GM21576 (cell line): ENCODE measurements around the gene MAGED1.
A peak's percentile ranks its signal among the peaks of the same experiment; 100 is the strongest.
"Not testable (repeated sequence)": the region's sequence is repeated elsewhere in the genome, so short reads cannot be mapped to it uniquely, and the experiment has no call there.

Experiments
- ATAC-seq: cut with Tn5 transposase; IDR thresholded peaks from one replicate; pipeline ENCODE4 v1.9.1; 2021; ENCODE audit warnings: mild to moderate bottlenecking, moderate library complexity; ENCODE audit not compliant: unreplicated experiment

MAGED1 gene

DNA sequence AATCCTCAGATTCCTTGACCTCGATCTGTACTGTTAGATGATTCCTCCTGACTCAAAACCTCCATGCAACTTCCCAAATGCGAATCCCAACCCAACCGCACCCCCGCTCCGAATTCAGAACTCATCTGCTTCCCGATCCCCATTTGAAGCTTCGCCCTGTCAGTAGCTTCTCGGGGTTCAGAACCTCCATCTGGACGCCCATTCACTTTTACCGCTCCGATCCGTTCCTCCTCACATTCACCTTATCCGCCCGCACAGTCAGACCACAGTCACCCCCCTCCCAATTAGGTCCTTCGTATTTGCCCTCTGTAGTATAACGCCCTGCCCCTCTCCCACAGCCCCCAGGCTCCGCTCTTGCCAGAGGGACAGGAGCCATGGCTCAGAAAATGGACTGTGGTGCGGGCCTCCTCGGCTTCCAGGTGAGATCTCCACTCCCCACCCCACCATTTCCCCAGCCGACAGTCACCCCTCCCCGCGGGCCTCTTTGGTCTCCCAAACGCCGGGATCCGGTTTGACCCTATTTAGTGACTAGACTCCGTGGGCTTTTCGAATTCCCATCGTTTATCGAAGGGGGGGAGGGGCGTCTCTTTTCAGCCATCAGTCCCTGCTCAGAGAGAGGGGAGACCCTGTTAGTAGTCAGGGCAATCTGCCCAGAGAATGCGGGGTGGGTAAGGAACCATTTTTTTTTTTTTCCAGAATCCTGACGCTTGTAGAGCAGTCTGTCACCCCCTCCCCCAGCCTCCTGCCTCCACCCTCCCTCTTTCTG, 691 bp downstream of the MAGED1 start:
- ATAC-seq, result no peak

DNA sequence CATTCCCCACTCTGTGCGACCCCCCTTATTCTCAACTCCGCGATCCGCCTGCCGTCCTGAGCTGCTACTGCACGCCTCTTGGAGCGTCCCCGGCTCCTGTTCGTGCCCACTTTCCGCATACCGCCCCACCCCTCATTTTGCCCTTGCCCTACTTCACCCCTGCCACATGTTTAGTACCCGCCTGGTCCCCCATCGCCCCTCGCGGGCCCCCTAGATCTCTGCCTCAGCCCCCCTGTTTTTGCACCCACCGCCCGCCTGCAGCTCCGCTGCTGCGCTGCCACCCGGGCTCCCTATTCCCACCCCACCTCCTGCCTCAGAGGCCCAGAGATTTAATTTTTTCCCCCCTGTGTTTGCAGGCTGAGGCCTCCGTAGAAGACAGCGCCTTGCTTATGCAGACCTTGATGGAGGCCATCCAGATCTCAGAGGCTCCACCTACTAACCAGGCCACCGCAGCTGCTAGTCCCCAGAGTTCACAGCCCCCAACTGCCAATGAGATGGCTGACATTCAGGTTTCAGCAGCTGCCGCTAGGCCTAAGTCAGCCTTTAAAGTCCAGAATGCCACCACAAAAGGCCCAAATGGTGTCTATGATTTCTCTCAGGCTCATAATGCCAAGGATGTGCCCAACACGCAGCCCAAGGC, 1.4 kb downstream of the MAGED1 start:
- peak; percentile 50 for ATAC-seq

DNA sequence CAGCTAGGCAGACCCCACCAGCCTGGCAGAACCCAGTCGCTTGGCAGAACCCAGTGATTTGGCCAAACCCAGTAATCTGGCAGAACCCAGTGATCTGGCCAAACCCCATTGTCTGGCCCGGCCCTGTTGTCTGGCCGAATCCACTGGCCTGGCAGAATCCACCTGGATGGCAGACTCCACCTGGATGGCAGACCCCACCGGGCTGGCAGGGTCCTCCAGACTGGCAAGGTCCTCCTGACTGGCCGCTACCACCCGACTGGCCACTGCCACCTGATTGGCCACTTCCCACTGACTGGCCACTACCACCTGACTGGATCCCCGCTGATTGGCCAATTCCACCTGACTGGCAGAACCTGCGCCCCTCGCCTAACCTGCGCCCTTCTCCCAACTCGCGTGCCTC, 3.2 kb downstream of the MAGED1 start:
- no peak for ATAC-seq

DNA sequence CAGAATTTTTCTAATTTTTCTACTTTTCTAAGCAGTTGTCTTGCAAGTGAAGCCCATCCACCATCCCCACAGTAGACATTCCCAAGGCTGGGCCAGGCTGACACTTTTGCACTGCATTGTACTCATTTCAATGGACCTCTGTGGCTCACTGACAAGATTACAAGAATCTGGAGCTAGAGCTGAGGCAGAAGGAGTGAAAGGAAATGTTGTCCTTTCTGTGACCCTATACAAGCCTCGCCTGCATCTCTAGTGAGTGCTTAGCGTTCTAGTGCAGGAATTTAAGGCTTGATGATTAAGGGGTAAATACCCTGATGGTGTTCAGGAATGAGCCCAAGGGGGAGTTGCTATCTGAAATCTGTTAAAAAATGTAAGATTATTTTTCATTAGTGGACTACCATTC, 6.3 kb downstream of the MAGED1 start:
- ATAC-seq, result no peak

DNA sequence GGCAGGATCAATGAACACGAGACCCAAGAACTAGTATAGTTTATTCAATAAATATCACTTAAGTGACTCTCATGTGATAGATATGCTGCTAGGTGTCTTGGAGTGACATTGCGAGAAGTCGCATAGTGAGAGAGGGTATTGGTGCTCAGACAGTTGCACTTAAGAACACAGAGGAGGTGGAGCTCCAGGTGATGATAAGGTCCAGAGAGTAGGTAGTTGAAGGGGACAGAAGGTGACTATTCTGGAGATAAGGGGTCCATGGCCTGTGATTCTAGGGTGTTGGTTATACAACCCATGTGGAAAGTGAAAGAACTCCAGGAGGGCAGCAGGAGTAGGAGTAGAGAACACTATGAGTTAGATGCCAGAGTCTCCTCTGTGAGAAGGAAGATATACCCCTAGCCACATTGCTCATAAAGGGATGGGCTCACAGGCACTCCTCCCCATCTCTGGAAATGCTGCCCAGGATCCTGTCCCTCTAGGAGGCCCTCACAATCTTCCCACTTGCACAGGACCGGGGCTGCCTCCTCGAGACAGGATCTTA, 9.2 kb downstream of the MAGED1 start:
- no peak for ATAC-seq

DNA sequence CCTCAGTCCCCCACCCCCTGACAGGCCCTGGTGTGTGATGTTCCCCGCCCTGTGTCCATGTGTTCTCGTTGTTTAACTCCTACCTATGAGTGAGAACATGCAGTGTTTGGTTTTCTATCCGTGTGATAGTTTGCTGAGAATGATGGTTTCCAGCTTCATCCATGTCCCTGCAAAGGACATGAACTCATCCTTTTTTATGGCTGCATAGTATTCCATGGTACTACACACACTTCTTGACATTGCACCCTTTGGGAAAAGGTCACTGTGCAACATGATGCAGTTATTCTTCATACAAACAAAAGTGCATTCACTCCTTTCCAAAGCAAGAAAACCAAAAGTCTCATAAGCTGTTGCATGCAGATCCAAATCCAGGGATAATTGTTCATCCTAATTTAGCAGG, 11.7 kb downstream of the MAGED1 start:
- not testable (repeated sequence) for ATAC-seq

DNA sequence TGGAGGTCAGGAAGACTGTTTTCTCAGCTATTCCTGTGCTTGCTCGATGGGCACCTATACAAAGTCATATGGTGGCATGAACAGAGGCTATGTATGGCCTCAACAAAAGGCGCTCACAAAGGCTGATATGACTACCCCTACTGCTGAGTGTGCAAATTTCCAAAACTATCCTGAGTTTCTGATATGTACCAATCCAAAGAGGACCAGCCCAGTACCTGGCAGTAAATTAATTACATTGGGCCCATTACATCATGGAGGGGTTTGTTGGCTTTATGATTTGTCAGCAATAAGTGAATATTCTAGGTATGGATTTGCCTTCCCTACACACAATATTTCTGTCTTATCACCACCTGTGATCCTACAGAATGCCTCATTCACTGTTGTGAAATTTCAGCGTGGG, 12.3 kb downstream of the MAGED1 start:
- ATAC-seq, result no peak

DNA sequence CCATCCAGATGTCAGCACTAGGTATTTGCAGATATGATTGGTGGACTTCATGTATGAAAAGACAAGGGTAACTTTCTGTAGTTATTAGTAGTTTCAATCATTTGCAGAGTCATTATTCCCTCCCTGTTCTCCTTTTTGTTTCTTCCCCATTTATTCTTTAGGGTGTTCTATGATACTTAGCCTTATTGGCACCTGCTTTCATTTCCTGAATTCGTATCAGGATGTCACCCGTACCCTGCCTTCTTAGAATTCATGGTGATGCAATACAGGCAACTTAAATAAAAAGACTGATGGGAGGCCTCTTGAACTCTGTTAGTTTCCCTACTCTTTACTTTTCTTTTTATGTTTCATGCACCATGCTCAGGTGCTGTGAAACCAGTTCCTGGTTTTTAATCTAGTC, 24.2 kb downstream of the MAGED1 start:
- no peak for ATAC-seq

DNA sequence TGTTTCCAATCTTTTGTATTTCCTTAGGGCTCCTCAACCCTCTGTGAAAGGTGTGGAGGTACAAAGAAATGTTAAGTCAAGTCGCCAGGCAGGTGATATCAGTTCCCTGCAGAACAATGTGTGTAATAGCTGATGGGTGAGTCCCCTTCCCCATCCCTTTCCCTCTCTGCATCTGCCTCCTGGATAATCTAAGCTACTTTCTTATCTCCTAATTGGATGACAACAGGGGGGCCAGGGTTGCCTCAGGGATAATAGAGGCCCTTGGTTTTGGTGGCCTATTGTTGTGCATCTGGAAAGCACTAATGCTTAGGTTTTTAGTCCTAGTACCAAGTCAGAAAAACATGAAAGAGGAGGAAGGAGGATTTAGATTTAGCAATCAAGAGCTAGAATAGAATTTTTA, 29.1 kb downstream of the MAGED1 start:
- no peak for ATAC-seq

DNA sequence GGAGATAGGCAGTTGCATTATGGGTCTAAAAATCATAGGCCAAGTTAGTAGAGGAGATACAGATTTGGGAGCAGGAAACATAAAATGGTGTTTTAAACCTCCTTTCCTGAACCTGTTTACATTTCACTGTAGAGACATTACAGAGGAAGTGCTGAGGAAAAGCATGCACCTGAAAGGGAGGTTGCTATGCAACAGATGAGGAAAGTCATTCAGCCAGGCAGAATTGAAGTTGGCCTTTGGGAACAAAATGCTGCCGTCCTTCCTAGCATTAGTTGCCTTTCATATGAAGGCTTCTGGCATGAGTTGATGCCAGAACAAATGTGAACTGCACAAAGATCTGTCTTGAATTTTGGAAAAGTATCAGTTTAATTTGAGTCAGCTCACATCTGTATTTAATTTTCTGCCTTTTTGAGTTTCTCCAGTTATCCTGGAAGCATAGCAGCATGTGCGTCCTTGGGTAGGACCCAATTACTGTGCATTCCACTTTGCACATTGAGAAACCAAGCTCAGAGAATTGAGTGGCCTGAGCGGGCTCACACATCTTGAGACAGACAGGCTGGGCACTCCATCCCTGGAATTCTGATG, 38.2 kb downstream of the MAGED1 start:
- ATAC-seq, result no peak
